Activated T-helper 1 cell treated with anti-CD3 and anti-CD28 coated beads, Interleukin-12 subunit alpha, Interleukin-12 subunit beta, Interleukin-2, Interleukin-4 antibody, amounts not matched to agents 30 ng/mL and 10 ng/mL and 1 ng/mL, durations not matched to agents 14 hours and 24 hours and 36 hours (primary cell): Measurements from ENCODE around the gene EXOC6B. TPM values are rescaled to one million over a fixed set of nuclear protein-coding genes. Genes with fewer than 3 reads are reported as not detected.

Experiments used
- DNase-seq: peaks from one replicate; pipeline ENCODE4 v3.0.0; 2021; ENCODE audit warnings: low spot score
- H3K27ac Mint-ChIP-seq: one replicate; pipeline ENCODE4 v1.8.0; 2021; ENCODE audit warnings: mild to moderate bottlenecking, mixed read lengths
- H3K27me3 Mint-ChIP-seq: one replicate; pipeline ENCODE4 v1.8.0; 2022; ENCODE audit warnings: mild to moderate bottlenecking, moderate library complexity, mixed read lengths; ENCODE audit not compliant: insufficient read depth
- H3K36me3 Mint-ChIP-seq: one replicate; pipeline ENCODE4 v1.8.0; 2021; ENCODE audit warnings: low read depth, mixed read lengths
- H3K4me1 Mint-ChIP-seq: one replicate; pipeline ENCODE4 v1.8.0; 2021; ENCODE audit warnings: low read depth, mixed read lengths
- H3K4me3 Mint-ChIP-seq: one replicate; pipeline ENCODE4 v1.8.0; 2021; ENCODE audit warnings: mild to moderate bottlenecking, moderate library complexity, mixed read lengths
- H3K9me3 Mint-ChIP-seq: one replicate; pipeline ENCODE4 v1.8.0; 2021; ENCODE audit warnings: mixed read lengths
- intact Hi-C: fragments of 100-400 bp; cut with micrococcal nuclease; formaldehyde crosslinking; loops from one replicate; pipeline ENCODE4 v1.15.1; 2024
- total RNA-seq: library from RNA; stranded (reverse); gene quantifications from 2 replicates; pipeline ENCODE4 v1.2.3, GENCODE V29; 2022

Gene EXOC6B
- total RNA-seq, 1 donor from 2014 or later: 7.7 TPM

- Mint-ChIP-seq H3K4me1 (no peaks in the 10 kb centered on the region), H3K27me3 (no peaks in the 10 kb centered on the region), H3K9me3 (no peaks in the 10 kb centered on the region)
Observed at GRCh38 chr2:72708236-72708635, 117.6 kb downstream of the EXOC6B start.

GRCh38 chr2:72698300-72698699, 127.5 kb downstream of the EXOC6B start:
- no peaks in the 10 kb centered on the region for H3K4me1 Mint-ChIP-seq
- H3K27me3 Mint-ChIP-seq: peaks cover 2% of the 10 kb centered on the region
- DNase-seq: no peak
- H3K36me3 Mint-ChIP-seq: no peaks in the 10 kb centered on the region
- H3K9me3 Mint-ChIP-seq: no peaks in the 10 kb centered on the region
- no peak overlapping the region for H3K4me3 Mint-ChIP-seq
- intact Hi-C loops: no loop called here
- no peak overlapping the region for H3K27ac Mint-ChIP-seq

More at GRCh38 chr2:72708236-72708635, 117.6 kb downstream of the EXOC6B start:
- no peak overlapping the region for H3K27ac Mint-ChIP-seq
- no peaks in the 10 kb centered on the region for H3K36me3 Mint-ChIP-seq
- intact Hi-C loops: no loop called here
- H3K4me3 Mint-ChIP-seq: no peak overlapping the region
- no peak for DNase-seq

GRCh38 chr2:72696559-72696958, 129.3 kb downstream of the EXOC6B start:
- Mint-ChIP-seq H3K36me3 (no peaks in the 10 kb centered on the region), H3K9me3 (no peaks in the 10 kb centered on the region), H3K27ac (no peak overlapping the region), H3K4me3 (no peak overlapping the region), H3K4me1 (no peaks in the 10 kb centered on the region), H3K27me3 (peaks cover 2% of the 10 kb centered on the region)
- intact Hi-C loops: no loop called here
- no peak for DNase-seq

GRCh38 chr2:72695676-72696075, 130.2 kb downstream of the EXOC6B start:
- no peaks in the 10 kb centered on the region for H3K36me3 Mint-ChIP-seq
- H3K27me3 Mint-ChIP-seq: peaks cover 2% of the 10 kb centered on the region
- H3K9me3 Mint-ChIP-seq: no peaks in the 10 kb centered on the region
- no peak overlapping the region for H3K4me3 Mint-ChIP-seq
- H3K27ac Mint-ChIP-seq: no peak overlapping the region
- no peaks in the 10 kb centered on the region for H3K4me1 Mint-ChIP-seq
- DNase-seq: no peak
- intact Hi-C loops: no loop called here

- no peak for DNase-seq
- H3K4me1 Mint-ChIP-seq: no peaks in the 10 kb centered on the region
- no peaks in the 10 kb centered on the region for H3K9me3 Mint-ChIP-seq
- H3K27me3 Mint-ChIP-seq: peaks cover 2% of the 10 kb centered on the region
- H3K36me3 Mint-ChIP-seq: no peaks in the 10 kb centered on the region
- intact Hi-C loops: no loop called here
- H3K27ac Mint-ChIP-seq: no peak overlapping the region
- no peak overlapping the region for H3K4me3 Mint-ChIP-seq
Observed at GRCh38 chr2:72694715-72695496, 130.9 kb downstream of the EXOC6B start.

GRCh38 chr2:72689579-72690195, 136.1 kb downstream of the EXOC6B start:
- no peak overlapping the region for H3K4me3 Mint-ChIP-seq
- intact Hi-C loops: no loop called here
- peaks cover 2% of the 10 kb centered on the region for H3K27me3 Mint-ChIP-seq
- no peak for DNase-seq
- no peaks in the 10 kb centered on the region for H3K4me1 Mint-ChIP-seq
- no peaks in the 10 kb centered on the region for H3K9me3 Mint-ChIP-seq
- no peak overlapping the region for H3K27ac Mint-ChIP-seq
- no peaks in the 10 kb centered on the region for H3K36me3 Mint-ChIP-seq

- H3K27me3 Mint-ChIP-seq: no peaks in the 10 kb centered on the region
- no peaks in the 10 kb centered on the region for H3K36me3 Mint-ChIP-seq
- H3K9me3 Mint-ChIP-seq: no peaks in the 10 kb centered on the region
- no peak for DNase-seq
- no peaks in the 10 kb centered on the region for H3K4me1 Mint-ChIP-seq
- no peak overlapping the region for H3K4me3 Mint-ChIP-seq
- H3K27ac Mint-ChIP-seq: no peak overlapping the region
- intact Hi-C loops: no loop called here
Observed at GRCh38 chr2:72685638-72686213, 140.1 kb downstream of the EXOC6B start.

GRCh38 chr2:72682061-72682460, 143.8 kb downstream of the EXOC6B start:
- no peaks in the 10 kb centered on the region for H3K27me3 Mint-ChIP-seq
- H3K4me3 Mint-ChIP-seq: no peak overlapping the region
- no peak overlapping the region for H3K27ac Mint-ChIP-seq
- intact Hi-C loops: no loop called here
- H3K4me1 Mint-ChIP-seq: no peaks in the 10 kb centered on the region
- no peaks in the 10 kb centered on the region for H3K9me3 Mint-ChIP-seq
- DNase-seq: no peak
- no peaks in the 10 kb centered on the region for H3K36me3 Mint-ChIP-seq

- H3K4me1 Mint-ChIP-seq: no peaks in the 10 kb centered on the region
- no peak overlapping the region for H3K27ac Mint-ChIP-seq
- H3K9me3 Mint-ChIP-seq: no peaks in the 10 kb centered on the region
- H3K27me3 Mint-ChIP-seq: no peaks in the 10 kb centered on the region
- intact Hi-C loops: no loop called here
- no peak for DNase-seq
- no peaks in the 10 kb centered on the region for H3K36me3 Mint-ChIP-seq
- H3K4me3 Mint-ChIP-seq: no peak overlapping the region
Observed at GRCh38 chr2:72681016-72681995, 144.5 kb downstream of the EXOC6B start.

GRCh38 chr2:72678024-72678423, 147.8 kb downstream of the EXOC6B start:
- H3K36me3 Mint-ChIP-seq: no peaks in the 10 kb centered on the region
- intact Hi-C loops: no loop called here
- no peak overlapping the region for H3K4me3 Mint-ChIP-seq
- DNase-seq: no peak
- H3K27ac Mint-ChIP-seq: no peak overlapping the region
- no peaks in the 10 kb centered on the region for H3K27me3 Mint-ChIP-seq
- H3K4me1 Mint-ChIP-seq: no peaks in the 10 kb centered on the region
- no peaks in the 10 kb centered on the region for H3K9me3 Mint-ChIP-seq

- no peaks in the 10 kb centered on the region for H3K4me1 Mint-ChIP-seq
- H3K4me3 Mint-ChIP-seq: no peak overlapping the region
- H3K27ac Mint-ChIP-seq: no peak overlapping the region
- no peaks in the 10 kb centered on the region for H3K36me3 Mint-ChIP-seq
- peaks cover 4% of the 10 kb centered on the region for H3K9me3 Mint-ChIP-seq
- H3K27me3 Mint-ChIP-seq: no peaks in the 10 kb centered on the region
- no peak for DNase-seq
- intact Hi-C loops: no loop called here
Observed at GRCh38 chr2:72676341-72677025, 149.3 kb downstream of the EXOC6B start.
